Amniotic epithelial cell (primary cell): ENCODE results near the gene FOXN3.

Source experiments
- DNase-seq: peaks from one replicate; pipeline ENCODE4 v3.0.0-alpha.2; 2010; ENCODE audit warnings: low read depth

FOXN3 gene

DNA sequence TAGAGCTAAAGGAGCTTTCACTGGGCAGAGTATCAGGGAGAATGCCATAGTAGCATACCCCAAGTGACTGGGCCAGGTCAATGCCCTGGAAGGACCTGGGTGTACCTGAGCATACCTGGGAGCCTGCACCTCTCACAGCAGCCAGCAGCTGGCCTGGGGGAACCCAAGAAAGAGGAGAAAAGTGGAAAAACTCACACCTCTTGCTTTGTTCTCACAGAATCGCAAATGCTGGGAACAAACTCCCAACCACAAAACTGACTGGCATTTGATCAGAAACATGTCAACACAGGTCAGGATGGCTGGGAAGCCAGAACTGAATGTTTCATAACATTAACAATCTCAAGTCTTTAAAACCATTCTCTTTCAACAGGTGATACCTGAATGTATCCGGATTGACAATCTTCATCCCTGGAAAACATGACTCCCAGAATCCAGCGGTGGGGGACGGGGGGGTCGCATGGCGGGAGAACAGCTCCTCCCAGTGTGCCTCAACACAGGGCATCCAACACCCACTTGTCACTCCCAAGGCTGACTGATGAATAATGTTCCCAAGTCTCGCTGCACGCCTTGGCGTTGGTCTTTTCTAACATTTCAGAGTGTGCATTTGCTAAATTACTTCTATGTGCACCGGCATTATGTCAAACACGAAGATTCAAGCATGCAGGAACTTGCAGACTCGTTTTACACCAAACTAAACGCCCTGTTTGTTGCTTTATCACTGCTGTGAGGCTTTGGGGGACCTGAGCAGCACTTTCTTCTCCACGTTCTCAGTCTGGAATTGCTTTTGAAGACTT lies 7.9 kb downstream of the FOXN3 start:
- peak; percentile 51 for DNase-seq

DNA sequence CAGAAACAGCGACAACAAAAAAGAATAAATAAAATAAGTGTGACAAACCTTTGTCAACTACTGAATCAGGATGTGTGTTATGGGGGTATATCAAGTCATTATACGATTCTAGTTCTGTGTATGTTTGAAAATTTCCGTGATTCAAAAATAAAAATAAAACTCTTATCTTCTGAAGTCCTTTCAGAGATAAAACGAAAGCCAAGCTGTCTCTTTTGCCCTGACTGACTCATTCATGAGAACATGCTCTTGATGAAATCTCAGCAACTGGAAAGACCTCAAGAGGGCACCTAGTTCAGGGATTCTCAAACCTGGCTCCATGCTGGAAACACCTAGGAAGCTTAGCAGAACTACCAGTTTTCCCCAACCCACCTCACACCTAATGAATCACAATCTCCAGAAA lies 9.2 kb downstream of the FOXN3 start:
- DNase-seq, result peak; percentile 89

DNA sequence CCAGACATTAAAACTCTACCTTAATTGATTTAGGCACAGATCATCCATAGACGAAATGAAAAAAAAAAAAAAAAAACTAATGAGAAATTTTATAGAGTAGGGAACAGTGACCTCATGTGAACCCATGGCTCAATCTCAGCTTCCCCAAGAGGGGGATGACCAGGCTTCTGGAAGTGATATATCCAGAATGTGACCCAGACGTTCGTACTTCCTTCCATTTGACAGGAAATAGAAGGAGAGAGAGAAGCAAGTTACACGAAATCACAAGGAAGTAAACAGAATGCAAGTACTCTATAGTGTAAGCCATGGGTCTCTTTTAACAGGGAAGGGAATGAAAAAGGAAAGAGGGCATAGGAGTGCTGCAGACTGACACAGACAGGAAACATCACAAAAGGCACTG lies 10.1 kb downstream of the FOXN3 start:
- DNase-seq, result no peak

DNA sequence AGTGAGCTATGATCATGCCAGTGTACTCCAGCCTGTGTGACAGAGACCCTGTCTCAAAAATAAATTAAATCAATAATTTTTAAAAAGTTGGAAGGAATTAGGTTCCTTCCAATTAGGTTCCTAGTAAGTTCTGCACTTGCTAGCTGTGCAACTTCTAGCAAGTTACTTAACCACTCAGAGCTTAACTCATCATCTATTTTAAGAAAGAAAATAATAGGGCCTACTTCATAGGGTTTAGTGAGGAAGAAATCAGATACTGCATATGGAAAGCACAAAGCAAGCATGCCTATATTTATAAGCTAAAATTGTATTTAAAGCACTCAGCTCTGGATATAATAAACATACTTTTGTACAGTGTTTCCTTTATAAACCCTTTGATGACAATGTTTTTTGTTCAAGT lies 10.7 kb downstream of the FOXN3 start:
- no peak for DNase-seq

DNA sequence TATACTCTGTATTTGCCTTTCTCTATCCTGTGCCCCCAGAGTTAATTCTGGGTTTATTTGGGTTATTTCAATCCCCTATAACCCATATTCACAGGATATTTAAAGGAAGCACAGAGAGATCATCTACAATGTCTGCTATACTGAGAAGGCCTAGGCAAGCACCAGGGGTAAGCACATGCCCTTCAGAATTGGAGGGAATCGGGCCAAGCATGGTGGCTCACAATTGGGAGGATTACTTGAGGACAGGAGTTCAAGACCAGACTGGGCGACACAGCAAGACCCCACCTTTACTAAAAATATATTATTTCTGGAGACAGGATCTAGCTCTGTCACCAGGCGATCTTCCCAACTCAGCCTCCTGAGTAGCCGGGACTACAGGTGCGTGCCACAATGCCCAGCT lies 11.3 kb downstream of the FOXN3 start:
- no peak for DNase-seq

DNA sequence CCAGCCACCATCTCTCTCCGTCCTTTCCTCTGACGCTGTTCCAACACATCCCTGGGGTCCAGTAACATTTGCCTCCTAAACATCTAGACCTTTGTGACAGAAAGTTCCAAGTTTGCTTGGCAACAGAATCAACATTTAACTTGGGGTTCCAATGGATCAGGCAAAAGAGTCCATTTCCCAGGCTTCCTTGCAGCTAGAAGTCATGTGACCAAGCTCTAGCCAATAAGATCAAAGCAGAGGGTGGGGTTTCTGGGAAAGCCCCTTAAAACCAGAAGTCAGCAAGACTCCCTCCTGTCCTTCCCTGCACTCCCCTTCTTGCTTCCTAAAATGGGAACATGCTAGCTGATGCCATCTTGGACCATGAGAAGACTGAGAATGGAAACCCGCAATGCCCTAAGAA lies 14.7 kb downstream of the FOXN3 start:
- no peak for DNase-seq

DNA sequence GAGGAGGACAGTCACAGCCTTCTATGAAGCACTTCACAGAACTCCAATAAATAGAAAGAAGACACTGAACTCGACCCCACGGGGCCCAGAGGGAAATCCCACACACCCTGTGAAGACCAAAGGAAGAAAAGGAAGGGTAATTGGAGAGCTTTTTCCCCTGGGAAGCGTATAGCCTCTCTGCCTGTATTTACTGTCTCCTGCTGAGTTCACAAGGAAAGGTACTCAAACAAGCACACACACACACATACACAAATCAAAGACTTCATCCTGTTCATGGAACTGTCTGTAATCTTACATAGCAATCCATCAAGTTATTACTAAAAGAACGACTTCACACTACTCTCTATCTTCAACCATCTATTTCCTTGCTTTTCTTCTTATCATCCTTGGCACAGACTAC lies 15.3 kb downstream of the FOXN3 start:
- DNase-seq, result no peak

DNA sequence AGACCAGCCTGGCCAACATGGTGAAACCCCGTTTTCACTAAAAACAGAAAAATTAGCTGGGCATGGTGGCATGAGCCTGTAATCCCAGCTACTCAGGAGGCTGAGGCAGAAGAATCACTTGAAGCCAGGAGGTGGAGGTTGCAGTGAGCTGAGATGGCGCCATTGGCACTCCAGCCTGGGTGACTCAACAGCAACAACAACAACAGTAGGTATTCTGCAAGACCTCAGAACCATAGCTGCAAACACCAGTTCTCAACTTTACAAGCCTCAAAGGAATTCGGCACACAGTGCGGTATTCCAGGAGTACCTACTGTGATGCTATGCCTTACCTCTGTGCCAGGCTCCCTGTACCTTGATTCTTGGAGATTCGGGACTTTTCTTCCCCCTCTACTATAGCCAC lies 15.8 kb downstream of the FOXN3 start:
- peak; percentile 52 for DNase-seq

DNA sequence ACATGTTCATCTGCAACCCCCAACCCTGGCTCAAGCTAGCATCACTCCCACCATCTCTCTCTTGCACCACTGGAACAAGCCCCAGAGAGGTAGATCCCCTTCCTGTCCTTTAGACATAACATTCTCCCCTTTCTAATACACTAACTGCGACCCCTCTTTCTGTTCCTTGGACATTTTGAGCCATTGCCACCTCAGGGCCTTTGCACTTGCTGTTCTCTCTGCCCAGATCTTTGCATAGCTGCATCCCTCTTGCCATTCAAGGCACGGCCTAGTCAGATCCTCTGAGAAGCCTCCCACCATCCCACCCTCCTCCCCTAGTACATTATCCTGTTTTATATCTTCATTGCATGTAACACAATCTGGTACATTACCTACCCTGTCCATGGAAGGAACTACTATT lies 16.5 kb downstream of the FOXN3 start:
- no peak for DNase-seq

DNA sequence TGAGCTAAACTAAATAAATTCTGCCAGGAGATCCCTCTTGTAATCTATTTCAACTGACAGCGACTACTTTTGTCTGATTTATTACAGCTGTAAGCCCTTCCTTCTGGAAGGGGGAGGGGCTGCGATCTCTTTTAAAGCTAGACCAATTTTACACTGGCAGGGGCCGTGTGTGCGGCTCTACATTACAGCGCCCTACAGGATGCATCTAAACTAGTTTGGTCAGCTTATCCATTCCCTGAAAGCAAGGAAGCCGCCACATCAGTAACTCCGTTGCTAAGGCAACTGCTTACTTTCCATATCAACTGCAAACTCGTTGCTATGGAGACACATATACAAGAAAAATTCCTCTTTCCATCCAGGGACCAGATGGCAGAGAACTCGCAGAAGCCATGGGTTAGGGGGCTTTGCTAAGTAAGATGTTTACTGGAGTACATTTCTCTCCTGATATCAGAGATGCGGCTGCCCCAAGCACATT lies 17.4 kb downstream of the FOXN3 start:
- peak; percentile 90 for DNase-seq

DNA sequence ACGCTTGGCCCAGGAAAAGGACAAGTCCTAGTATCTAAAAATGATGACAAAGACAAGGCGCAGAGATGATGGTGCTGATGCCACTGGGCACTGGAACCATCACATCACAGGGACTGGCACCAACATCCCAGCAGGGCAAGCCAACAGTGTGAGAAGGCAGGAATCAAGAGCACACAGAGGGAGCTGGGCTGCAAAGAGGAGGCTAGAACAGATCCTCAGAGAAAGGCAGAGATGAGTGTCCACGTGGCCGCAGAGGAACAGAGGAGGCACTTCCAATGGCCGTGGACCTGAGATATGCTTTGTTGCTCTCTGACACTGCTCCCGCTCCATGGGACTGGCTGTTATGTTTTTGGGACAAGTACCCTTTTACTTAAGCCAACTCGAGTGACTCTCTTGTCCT lies 17.9 kb downstream of the FOXN3 start:
- no peak for DNase-seq

DNA sequence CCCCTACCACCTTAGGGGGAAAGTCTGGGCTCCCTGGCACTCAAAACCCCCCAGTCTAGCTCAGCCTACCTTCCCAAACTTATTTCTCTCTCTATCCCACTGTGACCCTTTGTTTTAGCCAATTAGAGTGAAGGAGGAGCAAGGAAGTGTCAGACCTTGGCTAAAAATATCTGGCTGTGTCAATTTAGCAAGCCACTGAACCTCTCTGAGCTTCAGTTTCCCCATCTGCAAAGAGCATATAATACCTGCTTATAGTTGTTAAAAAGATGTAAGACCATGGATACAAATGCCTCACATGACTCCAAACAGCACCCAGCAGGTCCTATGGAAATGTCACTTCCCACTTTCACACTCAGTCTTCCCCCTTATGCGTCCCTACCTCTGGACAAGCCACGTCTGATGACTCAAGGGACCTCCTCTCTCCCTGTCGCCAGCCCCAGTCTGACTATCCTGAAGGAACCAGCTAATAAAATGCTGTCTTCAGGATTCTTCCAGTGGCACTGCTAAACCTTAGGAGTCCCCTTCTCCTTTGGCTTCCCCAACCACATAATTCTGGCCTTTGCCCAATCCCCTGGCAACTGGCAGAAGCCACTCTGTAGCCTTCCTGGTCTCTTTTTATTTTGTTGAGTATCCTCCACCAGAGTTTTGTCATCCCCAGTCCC lies 19.3 kb downstream of the FOXN3 start:
- DNase-seq, result no peak

DNA sequence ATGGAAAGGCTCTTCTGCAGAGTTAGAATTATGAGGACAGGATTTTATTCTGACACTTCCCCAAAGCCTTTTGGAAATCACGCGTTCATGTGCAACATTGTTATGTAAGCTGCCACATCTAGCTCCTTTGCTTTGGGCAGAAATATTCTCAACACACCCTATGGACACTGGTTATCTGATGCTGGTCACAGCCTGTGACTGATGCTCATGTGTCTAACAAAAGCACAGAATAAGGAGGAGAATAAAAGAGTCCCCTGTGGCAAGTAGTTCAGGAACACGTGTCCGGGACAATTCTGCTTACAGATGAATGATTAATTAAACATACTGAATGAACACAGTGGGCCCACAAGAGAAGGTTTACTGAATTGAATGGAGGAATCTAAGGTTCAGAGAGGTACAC lies 22.1 kb downstream of the FOXN3 start:
- no peak for DNase-seq

DNA sequence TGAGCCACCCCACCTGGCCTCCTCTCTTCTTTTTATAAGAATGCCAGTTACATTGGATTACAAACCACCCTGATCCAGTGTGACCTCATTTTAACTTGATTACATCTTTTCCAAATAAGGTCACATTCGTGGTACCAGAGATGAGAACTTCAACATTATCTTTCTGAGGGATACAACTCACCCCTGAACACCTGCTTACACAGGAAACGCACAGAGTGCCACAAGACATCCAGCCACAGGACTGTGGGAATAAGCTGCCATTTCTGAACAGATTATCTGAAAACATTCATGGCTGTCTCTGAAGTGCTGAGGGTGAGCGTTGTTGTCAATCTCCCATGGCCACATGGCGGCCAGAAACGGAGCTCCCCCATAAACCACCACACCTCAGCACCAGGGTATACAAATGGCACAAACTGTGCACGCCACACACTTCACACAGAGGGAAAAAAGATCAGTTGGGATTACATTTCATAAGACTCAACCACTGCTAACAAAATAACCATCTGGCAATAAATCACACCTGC lies 23.7 kb downstream of the FOXN3 start:
- no peak for DNase-seq

DNA sequence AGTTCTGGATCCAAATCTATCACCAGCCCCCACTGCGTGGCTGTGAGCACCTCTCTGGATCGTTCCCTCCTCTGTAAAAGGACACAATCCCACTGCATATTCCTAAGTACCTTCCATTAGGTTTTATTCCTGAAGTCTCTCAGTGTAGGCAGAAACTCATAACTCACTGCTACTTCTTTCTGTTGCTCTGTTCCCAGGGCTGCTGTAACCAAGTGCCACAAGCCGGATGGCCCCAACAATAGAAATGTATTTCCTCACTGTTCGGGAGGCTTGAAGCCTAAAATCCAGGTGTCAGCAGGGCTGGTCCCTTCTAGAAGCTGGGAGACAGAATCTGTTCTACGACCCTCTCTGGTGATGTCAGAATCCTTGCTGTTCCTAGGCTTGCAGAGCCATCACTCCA lies 24.9 kb downstream of the FOXN3 start:
- DNase-seq, result no peak

DNA sequence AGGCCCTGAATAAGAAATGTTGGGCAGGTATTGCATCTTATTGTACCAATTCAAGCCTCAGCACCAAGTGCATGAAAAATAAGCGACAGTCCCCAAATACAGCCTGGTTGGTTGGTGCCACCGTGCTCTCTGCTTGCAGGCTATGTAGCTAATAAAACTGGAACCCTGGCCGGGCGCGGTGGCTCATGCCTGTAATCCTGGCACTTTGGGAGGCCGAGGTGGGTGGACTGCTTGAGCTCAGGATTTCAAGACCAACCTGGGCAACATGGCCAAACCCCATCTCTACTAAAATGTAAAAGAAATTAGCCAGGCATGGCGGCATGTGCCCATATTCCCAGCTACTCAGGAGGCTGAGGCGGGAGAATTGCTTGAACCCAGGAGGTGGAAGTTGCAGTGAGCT lies 25.5 kb downstream of the FOXN3 start:
- no peak for DNase-seq

DNA sequence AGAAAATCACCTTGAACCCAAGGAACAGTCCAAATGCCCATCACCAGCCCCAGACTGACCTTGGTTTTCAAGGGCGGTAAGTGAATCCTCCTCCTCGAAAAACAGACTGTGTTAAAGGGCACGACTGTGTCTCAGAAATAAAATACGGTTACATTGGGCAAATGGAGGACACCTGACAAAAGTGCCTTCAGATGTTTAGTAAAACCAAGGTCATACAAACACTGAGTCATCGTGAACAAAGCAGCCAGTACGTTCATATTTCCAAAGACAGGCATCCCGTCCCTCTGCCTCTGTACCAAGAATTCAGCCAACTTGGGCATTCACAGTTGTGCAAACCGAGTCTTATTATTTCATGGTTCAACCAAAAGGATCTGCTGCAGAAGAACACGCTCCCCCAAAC lies 25.9 kb downstream of the FOXN3 start:
- no peak for DNase-seq

DNA sequence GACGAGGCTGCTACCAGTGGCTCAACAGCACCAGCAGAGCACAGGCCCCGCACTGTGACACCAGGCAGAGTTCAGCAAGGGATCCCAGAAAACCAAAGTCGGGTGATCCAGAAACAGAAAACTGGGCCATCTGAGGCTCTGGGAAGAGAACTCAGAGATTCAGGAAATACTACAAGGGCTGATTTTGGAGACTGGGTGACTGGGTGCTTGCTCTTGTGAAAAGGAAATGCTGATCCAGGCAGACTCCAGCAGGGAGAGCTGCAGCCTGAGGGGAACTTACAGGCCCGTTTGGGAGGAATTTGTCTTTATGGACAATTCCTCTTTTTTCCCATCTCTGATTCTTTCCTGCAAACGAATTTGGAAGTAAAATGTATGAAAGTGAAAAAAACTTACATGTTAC lies 28.2 kb downstream of the FOXN3 start:
- DNase-seq, result no peak

DNA sequence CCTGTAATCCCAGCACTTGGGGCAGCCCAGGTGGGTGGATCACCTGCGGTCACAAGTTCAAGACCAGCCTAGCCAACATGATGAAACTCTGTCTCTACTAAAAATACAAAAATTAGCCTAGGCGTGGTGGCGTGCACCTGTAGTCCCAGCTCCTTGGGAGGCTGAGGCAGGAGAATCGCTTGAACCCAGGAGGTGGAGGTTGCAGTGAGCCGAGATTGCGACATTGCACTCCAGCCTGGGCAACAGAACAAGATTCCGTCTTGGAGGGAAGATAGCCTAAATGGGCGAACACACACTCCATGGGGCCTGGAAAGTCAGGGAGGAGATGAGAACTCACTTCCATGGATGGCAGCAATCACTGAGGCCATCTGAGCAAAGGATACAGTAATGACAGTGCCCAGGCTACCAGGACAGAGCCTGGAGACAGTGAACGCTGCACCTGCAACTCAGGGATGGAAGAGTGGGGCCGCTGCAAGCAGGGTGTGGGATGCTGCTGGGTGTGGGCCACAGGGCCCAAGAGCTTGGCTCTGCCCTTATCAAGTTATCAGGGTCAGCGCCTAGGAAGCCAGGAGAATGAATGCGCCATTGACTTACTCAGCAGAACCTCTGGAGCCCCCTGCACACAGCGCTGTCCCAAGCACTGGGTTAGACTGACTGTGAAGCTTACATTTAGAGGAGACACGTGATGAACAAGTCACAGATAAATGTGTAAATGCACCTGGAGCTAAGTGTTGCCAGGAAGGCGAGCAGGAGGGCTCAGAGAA lies 28.9 kb downstream of the FOXN3 start:
- no peak for DNase-seq

DNA sequence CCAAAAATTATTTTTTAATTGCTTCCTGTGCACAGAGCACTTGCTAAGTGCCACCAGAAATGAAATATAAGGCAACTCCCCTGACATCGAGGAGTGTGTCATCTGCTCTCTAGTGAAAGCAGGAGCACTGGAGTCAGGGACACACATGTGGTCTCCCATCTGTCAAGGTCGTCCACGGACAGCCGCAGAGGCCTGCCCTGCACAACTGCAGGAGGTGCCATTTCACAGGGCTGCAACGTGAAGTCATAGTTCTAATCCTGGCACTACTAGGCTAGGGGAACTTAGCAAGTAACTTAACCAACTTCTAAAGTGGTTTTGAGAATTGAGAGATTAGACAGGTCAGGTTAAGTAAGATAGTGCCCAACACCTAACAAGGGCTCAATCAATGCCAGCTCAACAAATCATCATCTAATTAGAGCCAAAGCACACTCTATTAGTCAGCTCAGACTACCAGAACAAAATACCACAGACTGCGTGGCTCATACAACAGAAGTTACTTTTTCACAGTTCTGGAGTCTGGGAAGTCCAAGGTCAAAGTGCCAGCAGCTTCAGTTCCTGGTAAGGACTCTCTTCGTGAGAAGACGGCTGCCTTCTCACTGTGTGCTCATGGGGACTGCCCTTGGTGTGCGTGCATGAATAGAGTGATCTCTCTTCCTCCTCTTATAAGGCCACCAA lies 30.7 kb downstream of the FOXN3 start:
- DNase-seq, result peak; percentile 35

DNA sequence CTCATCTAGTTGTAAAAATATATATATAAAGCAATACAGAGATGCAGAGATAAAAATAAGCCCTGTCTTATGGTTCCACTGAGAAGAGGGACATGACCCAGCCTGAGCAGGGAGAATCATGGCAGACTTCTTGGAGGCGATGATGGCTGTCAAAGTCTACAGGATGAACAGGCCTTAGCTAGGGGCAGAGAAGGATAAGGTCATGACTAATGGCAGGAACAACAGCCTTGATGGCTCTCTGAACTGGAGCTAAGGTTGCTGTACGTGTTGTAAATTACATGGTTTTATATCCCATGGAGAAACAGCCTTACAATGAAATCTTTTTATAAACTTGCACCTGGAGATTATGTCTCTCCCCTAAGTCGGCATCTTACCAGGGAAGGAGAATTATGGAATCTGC lies 32.4 kb downstream of the FOXN3 start:
- no peak for DNase-seq

DNA sequence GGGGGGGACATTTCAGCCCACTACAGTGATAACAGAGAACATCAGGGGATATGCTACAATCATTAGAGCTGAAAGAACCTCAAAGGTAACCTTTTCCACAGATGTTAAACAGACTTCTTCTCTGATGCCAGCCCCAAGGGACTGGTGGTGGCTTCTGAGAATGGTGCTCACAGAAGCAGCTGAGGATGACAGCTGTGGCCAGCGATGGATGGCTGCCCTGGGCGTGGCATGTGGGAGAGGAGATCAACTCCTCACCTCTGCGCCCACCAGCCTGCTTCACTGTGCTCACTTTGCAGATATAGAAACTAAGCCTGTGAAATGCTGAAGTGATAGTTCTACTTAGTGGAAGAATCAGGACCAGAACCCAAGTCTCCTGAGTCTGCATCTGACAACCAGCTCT lies 33.0 kb downstream of the FOXN3 start:
- DNase-seq, result no peak
